ENCODE data around the gene MRPS27.

DNA sequence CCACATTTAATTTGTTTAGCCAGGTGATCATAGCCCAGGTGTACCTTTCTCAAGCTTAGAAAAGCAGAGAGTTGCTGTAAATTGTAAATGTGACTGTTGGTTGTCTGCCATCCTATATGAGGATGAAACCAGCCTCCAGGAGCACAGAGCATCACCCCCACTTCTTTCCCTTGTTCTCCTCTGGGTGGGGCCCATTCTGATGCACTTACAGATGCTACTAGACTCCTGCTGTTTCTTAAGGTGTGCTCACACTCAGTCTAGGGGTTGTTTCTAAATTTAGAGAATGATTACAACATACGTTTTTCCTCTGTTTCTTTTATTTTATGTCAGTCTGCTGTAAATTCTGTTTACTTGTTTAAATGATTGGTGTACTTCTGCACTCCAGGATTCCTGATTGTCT lies 10.7 kb upstream of the MRPS27 start:
- TF ChIP-seq, protein P1, sequence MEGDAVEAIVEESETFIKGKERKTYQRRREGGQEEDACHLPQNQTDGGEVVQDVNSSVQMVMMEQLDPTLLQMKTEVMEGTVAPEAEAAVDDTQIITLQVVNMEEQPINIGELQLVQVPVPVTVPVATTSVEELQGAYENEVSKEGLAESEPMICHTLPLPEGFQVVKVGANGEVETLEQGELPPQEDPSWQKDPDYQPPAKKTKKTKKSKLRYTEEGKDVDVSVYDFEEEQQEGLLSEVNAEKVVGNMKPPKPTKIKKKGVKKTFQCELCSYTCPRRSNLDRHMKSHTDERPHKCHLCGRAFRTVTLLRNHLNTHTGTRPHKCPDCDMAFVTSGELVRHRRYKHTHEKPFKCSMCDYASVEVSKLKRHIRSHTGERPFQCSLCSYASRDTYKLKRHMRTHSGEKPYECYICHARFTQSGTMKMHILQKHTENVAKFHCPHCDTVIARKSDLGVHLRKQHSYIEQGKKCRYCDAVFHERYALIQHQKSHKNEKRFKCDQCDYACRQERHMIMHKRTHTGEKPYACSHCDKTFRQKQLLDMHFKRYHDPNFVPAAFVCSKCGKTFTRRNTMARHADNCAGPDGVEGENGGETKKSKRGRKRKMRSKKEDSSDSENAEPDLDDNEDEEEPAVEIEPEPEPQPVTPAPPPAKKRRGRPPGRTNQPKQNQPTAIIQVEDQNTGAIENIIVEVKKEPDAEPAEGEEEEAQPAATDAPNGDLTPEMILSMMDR (IDR thresholded peaks at IDR 0.05 in 4 of 5, conservative IDR thresholded peaks at IDR 0.05 in 1 of 5): no peak
- TF ChIP-seq POLR2A (IDR thresholded peaks at IDR 0.05): no peak
